HepG2 (cell line): ENCODE data around the gene GPR17. TPM values are rescaled to one million over a fixed set of nuclear protein-coding genes. Genes with fewer than 3 reads are reported as not detected.

Experiments
- ATF7-NPFF ChIP-seq: sonication (generic); formaldehyde crosslinking; IDR thresholded peaks from 2 replicates; pipeline ENCODE4 v1.8.1; 2023; ENCODE audit warnings: mild to moderate bottlenecking, low read depth, missing genetic modification reagents, moderate library complexity
- CCDC6 ChIP-seq: sonication (generic); formaldehyde crosslinking; IDR thresholded peaks from 2 replicates; pipeline ENCODE4 v1.8.1; 2022; ENCODE audit warnings: mild to moderate bottlenecking, missing genetic modification reagents, moderate library complexity
- CEBPG ChIP-seq: IDR thresholded peaks from 2 replicates; pipeline ENCODE4 v1.6.1; 2016
- FOXK1 ChIP-seq: sonication (generic); formaldehyde crosslinking; IDR thresholded peaks from 2 replicates; pipeline ENCODE4 v1.4.0; 2020; ENCODE audit warnings: low read depth, missing genetic modification reagents, borderline replicate concordance
- IRF2 ChIP-seq: IDR thresholded peaks from 2 replicates; pipeline ENCODE4 v1.6.1; 2018; ENCODE audit warnings: missing genetic modification reagents, missing compliant biosample characterization
- KDM6A ChIP-seq: IDR thresholded peaks from 2 replicates; pipeline ENCODE4 v1.6.1; 2016; ENCODE audit warnings: low read depth
- NFIB ChIP-seq: sonication (generic); formaldehyde crosslinking; IDR thresholded peaks from 2 replicates; pipeline ENCODE4 v1.9.0; 2021; ENCODE audit warnings: missing genetic modification reagents, mild to moderate bottlenecking, borderline replicate concordance
- RORA ChIP-seq: sonication (generic); formaldehyde crosslinking; IDR thresholded peaks from 2 replicates; pipeline ENCODE4 v1.5.0; 2020; ENCODE audit warnings: mild to moderate bottlenecking, missing genetic modification reagents, moderate library complexity
- SOX6 ChIP-seq, 2 experiments: fragments of 450-650 bp in 1 of 2; sonication (generic) in 1 of 2; formaldehyde crosslinking in 1 of 2; IDR thresholded peaks; 2 replicates each; pipeline versions ENCODE4 v1.4.0 to v1.6.1; 2017 to 2020; ENCODE audit warnings: antibody characterized with exemption in 1 of 2, mild to moderate bottlenecking in 1 of 2, missing genetic modification reagents in 1 of 2
- ZNF354B ChIP-seq: sonication (generic); formaldehyde crosslinking; IDR thresholded peaks from 2 replicates; pipeline ENCODE4 v1.8.0; 2022; ENCODE audit warnings: mild to moderate bottlenecking, missing genetic modification reagents
- ZNF720 ChIP-seq: sonication (generic); formaldehyde crosslinking; IDR thresholded peaks from 2 replicates; pipeline ENCODE4 v1.4.0; 2020; ENCODE audit warnings: missing genetic modification reagents
- ZSCAN12 ChIP-seq: sonication (generic); formaldehyde crosslinking; IDR thresholded peaks from 2 replicates; pipeline ENCODE4 v1.9.0; 2021; ENCODE audit warnings: mild to moderate bottlenecking, missing genetic modification reagents
- ZSCAN31 ChIP-seq: sonication (generic); formaldehyde crosslinking; IDR thresholded peaks from 2 replicates; pipeline ENCODE4 v1.5.0; 2020; ENCODE audit warnings: low read depth, mild to moderate bottlenecking, missing genetic modification reagents
- polyA plus RNA-seq, 8 experiments: library from polyadenylated mRNA; depleted of rRNA in 3 of 8; stranded (reverse) in 7 of 8; unstranded in 1 of 8; fragments of >200 nt; fragmentation: Illumina TruSeq in 4 of 8; extraction: Trizol in 4 of 8; gene quantifications; 2 replicates each; pipeline versions ENCODE4 v1.2.1 to v1.2.3, GENCODE V29; 2011 to 2016; ENCODE audit warnings: low read depth in 4 of 8, missing spikeins in 1 of 8, mixed read lengths in 1 of 8; ENCODE audit not compliant: insufficient read depth in 1 of 8
- total RNA-seq, 5 experiments: library from RNA; depleted of rRNA; stranded (reverse); fragments of >200 nt; fragmentation: Illumina TruSeq; extraction: Trizol; gene quantifications; 2 replicates each; pipeline ENCODE4 v1.2.3, GENCODE V29; 2016; ENCODE audit warnings: low read depth in 1 of 5
- TF ChIP-seq, protein P1 (sequence below): sonication (generic); formaldehyde crosslinking; IDR thresholded peaks from 2 replicates; pipeline ENCODE4 v1.4.0; 2020; ENCODE audit warnings: missing genetic modification reagents
- TF ChIP-seq, protein P2 (sequence below): IDR thresholded peaks from 2 replicates; pipeline ENCODE4 v1.6.1; 2018; ENCODE audit warnings: missing genetic modification reagents
- TF ChIP-seq, protein P3 (sequence below): sonication (generic); formaldehyde crosslinking; IDR thresholded peaks from 2 replicates; pipeline ENCODE4 v1.9.0; 2021; ENCODE audit warnings: missing genetic modification reagents, mild to moderate bottlenecking, borderline replicate concordance
- TF ChIP-seq, protein P4 (sequence below): sonication (generic); formaldehyde crosslinking; IDR thresholded peaks from 2 replicates; pipeline ENCODE4 v1.5.0; 2020; ENCODE audit warnings: missing genetic modification reagents

The GPR17 gene
- total and polyA plus RNA-seq, 2 of the 13 experiments (the other 11 are each of a cell fraction or from before 2014, with no cell fraction given) = not detected

DNA sequence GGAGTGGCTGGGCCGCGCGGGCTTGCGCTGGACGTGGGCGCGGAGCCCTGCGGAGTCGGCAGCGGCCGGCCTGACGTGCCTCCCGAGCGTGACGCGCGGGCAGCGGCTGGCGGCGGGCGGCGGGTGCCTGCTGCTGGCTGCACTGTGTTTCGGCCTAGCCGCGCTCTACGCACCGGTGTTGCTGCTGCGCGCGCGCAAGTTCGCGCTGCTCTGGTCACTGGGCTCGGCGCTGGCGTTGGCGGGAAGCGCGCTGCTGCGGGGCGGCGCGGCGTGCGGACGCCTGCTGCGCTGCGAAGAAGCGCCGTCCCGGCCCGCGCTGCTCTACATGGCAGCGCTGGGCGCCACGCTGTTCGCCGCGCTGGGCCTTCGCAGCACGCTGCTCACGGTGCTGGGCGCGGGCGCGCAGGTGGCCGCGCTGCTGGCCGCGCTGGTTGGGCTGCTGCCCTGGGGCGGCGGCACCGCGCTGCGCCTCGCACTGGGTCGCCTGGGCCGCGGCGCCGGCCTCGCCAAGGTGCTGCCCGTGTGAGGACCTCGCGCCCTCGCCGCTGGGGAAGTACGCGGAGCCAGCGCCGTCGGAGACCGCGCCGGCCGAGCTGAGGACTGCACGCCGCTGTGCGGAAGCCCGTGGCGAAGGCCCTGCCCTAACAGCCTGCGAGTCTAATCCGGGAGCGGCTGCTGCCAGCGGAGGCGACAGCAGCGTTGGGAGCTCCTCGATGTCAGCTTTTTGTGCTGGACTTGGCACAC is 55.9 kb downstream of the GPR17 start (continued):
- TF ChIP-seq, protein P1, sequence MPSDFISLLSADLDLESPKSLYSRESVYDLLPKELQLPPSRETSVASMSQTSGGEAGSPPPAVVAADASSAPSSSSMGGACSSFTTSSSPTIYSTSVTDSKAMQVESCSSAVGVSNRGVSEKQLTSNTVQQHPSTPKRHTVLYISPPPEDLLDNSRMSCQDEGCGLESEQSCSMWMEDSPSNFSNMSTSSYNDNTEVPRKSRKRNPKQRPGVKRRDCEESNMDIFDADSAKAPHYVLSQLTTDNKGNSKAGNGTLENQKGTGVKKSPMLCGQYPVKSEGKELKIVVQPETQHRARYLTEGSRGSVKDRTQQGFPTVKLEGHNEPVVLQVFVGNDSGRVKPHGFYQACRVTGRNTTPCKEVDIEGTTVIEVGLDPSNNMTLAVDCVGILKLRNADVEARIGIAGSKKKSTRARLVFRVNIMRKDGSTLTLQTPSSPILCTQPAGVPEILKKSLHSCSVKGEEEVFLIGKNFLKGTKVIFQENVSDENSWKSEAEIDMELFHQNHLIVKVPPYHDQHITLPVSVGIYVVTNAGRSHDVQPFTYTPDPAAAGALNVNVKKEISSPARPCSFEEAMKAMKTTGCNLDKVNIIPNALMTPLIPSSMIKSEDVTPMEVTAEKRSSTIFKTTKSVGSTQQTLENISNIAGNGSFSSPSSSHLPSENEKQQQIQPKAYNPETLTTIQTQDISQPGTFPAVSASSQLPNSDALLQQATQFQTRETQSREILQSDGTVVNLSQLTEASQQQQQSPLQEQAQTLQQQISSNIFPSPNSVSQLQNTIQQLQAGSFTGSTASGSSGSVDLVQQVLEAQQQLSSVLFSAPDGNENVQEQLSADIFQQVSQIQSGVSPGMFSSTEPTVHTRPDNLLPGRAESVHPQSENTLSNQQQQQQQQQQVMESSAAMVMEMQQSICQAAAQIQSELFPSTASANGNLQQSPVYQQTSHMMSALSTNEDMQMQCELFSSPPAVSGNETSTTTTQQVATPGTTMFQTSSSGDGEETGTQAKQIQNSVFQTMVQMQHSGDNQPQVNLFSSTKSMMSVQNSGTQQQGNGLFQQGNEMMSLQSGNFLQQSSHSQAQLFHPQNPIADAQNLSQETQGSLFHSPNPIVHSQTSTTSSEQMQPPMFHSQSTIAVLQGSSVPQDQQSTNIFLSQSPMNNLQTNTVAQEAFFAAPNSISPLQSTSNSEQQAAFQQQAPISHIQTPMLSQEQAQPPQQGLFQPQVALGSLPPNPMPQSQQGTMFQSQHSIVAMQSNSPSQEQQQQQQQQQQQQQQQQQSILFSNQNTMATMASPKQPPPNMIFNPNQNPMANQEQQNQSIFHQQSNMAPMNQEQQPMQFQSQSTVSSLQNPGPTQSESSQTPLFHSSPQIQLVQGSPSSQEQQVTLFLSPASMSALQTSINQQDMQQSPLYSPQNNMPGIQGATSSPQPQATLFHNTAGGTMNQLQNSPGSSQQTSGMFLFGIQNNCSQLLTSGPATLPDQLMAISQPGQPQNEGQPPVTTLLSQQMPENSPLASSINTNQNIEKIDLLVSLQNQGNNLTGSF (CRISPR knock-in tag) = 0 out of 2 replicates have a peak, but pooled peaks have one; percentile 73
- TF ChIP-seq, protein P2, sequence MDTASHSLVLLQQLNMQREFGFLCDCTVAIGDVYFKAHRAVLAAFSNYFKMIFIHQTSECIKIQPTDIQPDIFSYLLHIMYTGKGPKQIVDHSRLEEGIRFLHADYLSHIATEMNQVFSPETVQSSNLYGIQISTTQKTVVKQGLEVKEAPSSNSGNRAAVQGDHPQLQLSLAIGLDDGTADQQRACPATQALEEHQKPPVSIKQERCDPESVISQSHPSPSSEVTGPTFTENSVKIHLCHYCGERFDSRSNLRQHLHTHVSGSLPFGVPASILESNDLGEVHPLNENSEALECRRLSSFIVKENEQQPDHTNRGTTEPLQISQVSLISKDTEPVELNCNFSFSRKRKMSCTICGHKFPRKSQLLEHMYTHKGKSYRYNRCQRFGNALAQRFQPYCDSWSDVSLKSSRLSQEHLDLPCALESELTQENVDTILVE (CRISPR knock-in tag) = no peak
- TF ChIP-seq CEBPG (CRISPR knock-in tag) (peak; percentile 23; the same call in 1 of the 2 replicates), FOXK1 (CRISPR knock-in tag) (no peak), ZSCAN12 (peak; percentile 58), RORA (CRISPR knock-in tag) (no peak), ZNF720 (CRISPR knock-in tag) (no peak), ATF7-NPFF (CRISPR knock-in tag) (peak; percentile 88), CCDC6 (CRISPR knock-in tag) (peak; percentile 97), NFIB (CRISPR knock-in tag) (no peak), ZNF354B (CRISPR knock-in tag) (no peak), ZSCAN31 (CRISPR knock-in tag) (peak; percentile 55), SOX6 (IDR thresholded peaks at IDR 0.05) (no peak), SOX6 (CRISPR knock-in tag; IDR thresholded peaks at IDR 0.05) (0 out of 2 replicates have a peak, but pooled peaks have one; percentile 14), KDM6A (CRISPR knock-in tag) (no peak), IRF2 (CRISPR knock-in tag) (no peak)
- TF ChIP-seq, protein P3, sequence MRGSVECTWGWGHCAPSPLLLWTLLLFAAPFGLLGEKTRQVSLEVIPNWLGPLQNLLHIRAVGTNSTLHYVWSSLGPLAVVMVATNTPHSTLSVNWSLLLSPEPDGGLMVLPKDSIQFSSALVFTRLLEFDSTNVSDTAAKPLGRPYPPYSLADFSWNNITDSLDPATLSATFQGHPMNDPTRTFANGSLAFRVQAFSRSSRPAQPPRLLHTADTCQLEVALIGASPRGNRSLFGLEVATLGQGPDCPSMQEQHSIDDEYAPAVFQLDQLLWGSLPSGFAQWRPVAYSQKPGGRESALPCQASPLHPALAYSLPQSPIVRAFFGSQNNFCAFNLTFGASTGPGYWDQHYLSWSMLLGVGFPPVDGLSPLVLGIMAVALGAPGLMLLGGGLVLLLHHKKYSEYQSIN = no peak
- TF ChIP-seq, protein P4, sequence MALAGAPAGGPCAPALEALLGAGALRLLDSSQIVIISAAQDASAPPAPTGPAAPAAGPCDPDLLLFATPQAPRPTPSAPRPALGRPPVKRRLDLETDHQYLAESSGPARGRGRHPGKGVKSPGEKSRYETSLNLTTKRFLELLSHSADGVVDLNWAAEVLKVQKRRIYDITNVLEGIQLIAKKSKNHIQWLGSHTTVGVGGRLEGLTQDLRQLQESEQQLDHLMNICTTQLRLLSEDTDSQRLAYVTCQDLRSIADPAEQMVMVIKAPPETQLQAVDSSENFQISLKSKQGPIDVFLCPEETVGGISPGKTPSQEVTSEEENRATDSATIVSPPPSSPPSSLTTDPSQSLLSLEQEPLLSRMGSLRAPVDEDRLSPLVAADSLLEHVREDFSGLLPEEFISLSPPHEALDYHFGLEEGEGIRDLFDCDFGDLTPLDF = peak; percentile 59; the same call in 1 of the 2 replicates
